HL-60 (cell line): ENCODE results near the gene ASB10.

ENCODE experiments used
- DNase-seq, 2 experiments: peaks; one replicate each; pipeline ENCODE4 v3.0.0-alpha.2; 2010 to 2020; ENCODE audit warnings: low read depth in 1 of 2, low spot score in 1 of 2
- H3K27ac ChIP-seq: fragments of 250-450 bp; sonication (Bioruptor Pico); replicated peaks from 2 replicates; pipeline ENCODE4 v1.5.1; 2020; ENCODE audit warnings: mild to moderate bottlenecking, moderate library complexity
- H3K27me3 ChIP-seq: fragments of 250-450 bp; sonication (Bioruptor Pico); 2 replicates; pipeline ENCODE4 v1.5.1; 2021; ENCODE audit warnings: mild to moderate bottlenecking, moderate library complexity; ENCODE audit not compliant: insufficient read depth, poor library complexity, severe bottlenecking
- H3K4me3 ChIP-seq: replicated peaks from 2 replicates; pipeline ENCODE4 v1.5.1; 2011; ENCODE audit warnings: mild to moderate bottlenecking, control low read depth, low read length; ENCODE audit not compliant: insufficient read depth
- CTCF ChIP-seq: IDR thresholded peaks from one replicate; pipeline ENCODE4 v1.5.1; 2011; ENCODE audit warnings: low read length, control low read depth, inconsistent platforms; ENCODE audit not compliant: insufficient read depth
- GABPA ChIP-seq: IDR thresholded peaks from 2 replicates; pipeline ENCODE4 v1.6.1; 2012; ENCODE audit warnings: low read depth
- POLR2AphosphoS5 ChIP-seq: IDR thresholded peaks from 2 replicates; pipeline ENCODE4 v1.6.1; 2012; ENCODE audit warnings: low read depth
- REST ChIP-seq: IDR thresholded peaks from 2 replicates; pipeline ENCODE4 v1.6.1; 2012; ENCODE audit warnings: low read depth; ENCODE audit not compliant: insufficient replicate concordance
- SPI1 ChIP-seq: IDR thresholded peaks from 2 replicates; pipeline ENCODE4 v1.6.1; 2012; ENCODE audit warnings: low read depth, mild to moderate bottlenecking, borderline replicate concordance

ASB10 gene

GRCh38 chr7:151192002-151192539 lies 5.0 kb upstream of the ASB10 start:
- Histone ChIP-seq H3K4me3 (no peak overlapping the region), H3K27me3 (peaks cover 22% of the 10 kb centered on the region), H3K27ac (no peak overlapping the region)
- TF ChIP-seq REST (no peak), POLR2AphosphoS5 (no peak)
- DNase-seq = no peak

GRCh38 chr7:151191544-151191943 lies 4.5 kb upstream of the ASB10 start:
- peaks cover 22% of the 10 kb centered on the region for H3K27me3 ChIP-seq
- H3K27ac ChIP-seq = no peak overlapping the region
- TF ChIP-seq CTCF (no peak), GABPA (no peak), POLR2AphosphoS5 (no peak), SPI1 (no peak), REST (no peak)
- no peak for DNase-seq
- H3K4me3 ChIP-seq = no peak overlapping the region

DNA sequence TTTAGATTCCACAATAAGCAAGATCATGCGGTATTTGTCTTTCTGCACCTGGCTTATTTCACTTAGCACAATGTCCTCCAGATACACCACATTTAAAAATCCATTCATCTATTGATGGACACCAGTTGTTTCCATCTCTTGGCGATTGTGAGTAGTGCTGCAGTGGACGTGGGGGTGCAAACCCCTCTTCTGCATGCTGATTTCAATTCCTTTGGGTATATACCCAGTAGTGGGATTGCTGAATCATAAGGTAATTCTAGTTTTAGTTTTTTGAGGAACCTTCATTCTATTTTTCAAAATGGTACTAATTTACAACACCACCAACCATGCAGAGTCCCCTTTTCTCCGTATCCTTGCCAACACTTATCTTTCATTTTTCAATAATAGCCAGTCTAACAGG lies 2.0 kb upstream of the ASB10 start:
- TF ChIP-seq SPI1 = no peak

GRCh38 chr7:151188252-151188542 lies 1.1 kb upstream of the ASB10 start:
- H3K27ac ChIP-seq = no peak overlapping the region
- H3K27me3 ChIP-seq = peaks cover 12% of the 10 kb centered on the region
- TF ChIP-seq SPI1 = no peak
- TF ChIP-seq CTCF = no peak
- no peak for TF ChIP-seq REST
- no peak for TF ChIP-seq GABPA
- TF ChIP-seq POLR2AphosphoS5 = no peak
- no peak overlapping the region for H3K4me3 ChIP-seq
- DNase-seq = no peak

More for the DNA sequence above, 2.0 kb upstream of the ASB10 start:
- no peak for DNase-seq
- Histone ChIP-seq H3K27me3 (peaks cover 12% of the 10 kb centered on the region), H3K27ac (no peak overlapping the region), H3K4me3 (no peak overlapping the region)
